GM18907 (cell line): ENCODE measurements around the gene SRRM2.

ENCODE experiments used
- ATAC-seq: cut with Tn5 transposase; IDR thresholded peaks from one replicate; pipeline ENCODE4 v1.9.1; 2021; ENCODE audit warnings: mild to moderate bottlenecking, moderate library complexity; ENCODE audit not compliant: unreplicated experiment

The SRRM2 gene

GRCh38 chr16:2761472-2761871, 9.0 kb downstream of the SRRM2 start:
- no peak for ATAC-seq

GRCh38 chr16:2761886-2762583, 9.6 kb downstream of the SRRM2 start:
- no peak for ATAC-seq

GRCh38 chr16:2762711-2763110, 10.3 kb downstream of the SRRM2 start:
- no peak for ATAC-seq

- ATAC-seq: no peak
These were observed 10.7 kb downstream of the SRRM2 start for GRCh38 chr16:2763173-2763572.

- ATAC-seq: no peak
These were observed 12.3 kb downstream of the SRRM2 start for GRCh38 chr16:2764718-2765117.

GRCh38 chr16:2765462-2766404, 13.3 kb downstream of the SRRM2 start:
- no peak for ATAC-seq

GRCh38 chr16:2766430-2767139, 14.1 kb downstream of the SRRM2 start:
- no peak for ATAC-seq

- no peak for ATAC-seq
These were observed 14.8 kb downstream of the SRRM2 start for GRCh38 chr16:2767140-2767731.

GRCh38 chr16:2767891-2768290, 15.5 kb downstream of the SRRM2 start:
- no peak for ATAC-seq

GRCh38 chr16:2768403-2769089, 16.1 kb downstream of the SRRM2 start:
- no peak for ATAC-seq

GRCh38 chr16:2769100-2769529, 16.7 kb downstream of the SRRM2 start:
- no peak for ATAC-seq

- ATAC-seq: no peak
These were observed 17.2 kb downstream of the SRRM2 start for GRCh38 chr16:2769675-2770056.

GRCh38 chr16:2770057-2770951, 17.9 kb downstream of the SRRM2 start:
- ATAC-seq: no peak

GRCh38 chr16:2771496-2772402, 19.3 kb downstream of the SRRM2 start:
- ATAC-seq: no peak

- no peak for ATAC-seq
These were observed 20.9 kb downstream of the SRRM2 start for GRCh38 chr16:2773188-2773968.

GRCh38 chr16:2774161-2774891, 21.9 kb downstream of the SRRM2 start:
- no peak for ATAC-seq

GRCh38 chr16:2775131-2775716, 22.8 kb downstream of the SRRM2 start:
- no peak for ATAC-seq
